ENCODE results near the gene JAG2. TPM values are rescaled to one million over a fixed set of nuclear protein-coding genes. Genes with fewer than 3 reads are reported as not detected.
A peak's percentile ranks its signal among the peaks of the same experiment; 100 is the strongest.

The JAG2 gene
- total RNA-seq, result 26.1 TPM
- long read RNA-seq, full-length matches to known transcripts, result 25 of 68 reads
- long read RNA-seq, partial matches to known transcripts, result 27 of 68 reads
- long read RNA-seq, other reads (novel, unspliced or antisense), result 16 of 68 reads

- Histone ChIP-seq H3K27me3 (ENCODE audit: low read depth) (peaks cover 36% of the 10 kb centered on the region), H3K9me3 (replicated peaks) (no peaks in the 10 kb centered on the region), H3K4me3 (peak within 1 kb of the TSS; percentile 76), H3K36me3 (no peaks in the 10 kb centered on the region), H3K27ac (replicated peaks) (peak within 1 kb of the TSS; percentile 87), H3K4me1 (peaks cover 68% of the 10 kb centered on the region)
- TF ChIP-seq CTCF (IDR thresholded peaks at IDR 0.05; ENCODE audit: borderline replicate concordance), result no peak
- DNase-seq, result peak; percentile 67
- intact Hi-C loops (cut with micrococcal nuclease), result no loop called here
These were observed at the start of gene JAG2 for GRCh38 chr14:105168496-105168978. JAG2 (minus strand) TSS chr14:105168776; CDS start chr14:105168420, 356 bp downstream.

DNA sequence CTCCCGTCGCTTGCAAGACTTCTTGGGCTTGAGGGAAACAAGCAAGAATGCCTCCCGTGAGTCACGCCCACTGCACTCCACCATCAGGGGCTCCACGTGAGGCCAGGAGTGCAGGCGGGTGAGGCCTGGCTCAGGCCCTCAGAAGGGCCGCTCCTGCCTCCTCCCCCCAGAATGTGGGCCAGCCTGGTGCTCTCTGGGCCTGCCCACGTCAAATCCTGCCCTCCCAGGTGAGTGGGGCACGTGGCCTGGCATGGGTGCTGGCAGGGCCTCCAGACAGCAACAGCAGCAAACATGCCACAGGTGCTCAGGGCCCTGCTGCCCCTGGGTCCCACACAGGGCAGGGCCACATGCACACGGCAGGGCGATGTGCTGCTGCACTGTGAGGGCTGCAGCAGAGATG is 49.2 kb upstream of the JAG2 start:
- H3K36me3 ChIP-seq, result peaks cover 74% of the 10 kb centered on the region
- no peak for DNase-seq
- no peak for TF ChIP-seq CTCF (IDR thresholded peaks at IDR 0.05; ENCODE audit: borderline replicate concordance)
- H3K27ac ChIP-seq (replicated peaks), result no peak overlapping the region
- intact Hi-C loops (cut with micrococcal nuclease), result no loop called here
- peaks cover 24% of the 10 kb centered on the region for H3K4me1 ChIP-seq
- H3K27me3 ChIP-seq (ENCODE audit: low read depth), result no peaks in the 10 kb centered on the region
- no peak overlapping the region for H3K4me3 ChIP-seq
- no peaks in the 10 kb centered on the region for H3K9me3 ChIP-seq (replicated peaks)

GRCh38 chr14:105216490-105217247 is 48.1 kb upstream of the JAG2 start:
- intact Hi-C loops (cut with micrococcal nuclease), result no loop called here
- TF ChIP-seq CTCF (IDR thresholded peaks at IDR 0.05; ENCODE audit: borderline replicate concordance), result no peak
- H3K4me1 ChIP-seq, result peaks cover 24% of the 10 kb centered on the region
- H3K27me3 ChIP-seq (ENCODE audit: low read depth), result no peaks in the 10 kb centered on the region
- no peak overlapping the region for H3K4me3 ChIP-seq
- H3K9me3 ChIP-seq (replicated peaks), result no peaks in the 10 kb centered on the region
- peaks cover 74% of the 10 kb centered on the region for H3K36me3 ChIP-seq
- no peak for DNase-seq
- H3K27ac ChIP-seq (replicated peaks), result no peak overlapping the region

DNA sequence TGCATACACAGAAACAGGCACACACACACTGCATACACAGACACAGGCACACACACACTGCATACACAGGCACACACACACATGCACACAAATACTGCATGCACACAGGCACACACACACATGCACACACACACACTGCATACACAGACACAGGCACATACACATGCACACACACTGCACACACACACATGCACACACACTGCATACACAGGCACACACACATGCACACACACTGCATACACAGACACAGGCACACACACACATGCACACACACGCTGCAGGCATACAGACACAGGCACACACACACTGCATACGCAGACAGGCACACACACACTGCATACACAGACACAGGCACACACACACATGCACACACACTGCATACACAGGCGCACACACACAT is 47.0 kb upstream of the JAG2 start:
- no peaks in the 10 kb centered on the region for H3K9me3 ChIP-seq (replicated peaks)

DNA sequence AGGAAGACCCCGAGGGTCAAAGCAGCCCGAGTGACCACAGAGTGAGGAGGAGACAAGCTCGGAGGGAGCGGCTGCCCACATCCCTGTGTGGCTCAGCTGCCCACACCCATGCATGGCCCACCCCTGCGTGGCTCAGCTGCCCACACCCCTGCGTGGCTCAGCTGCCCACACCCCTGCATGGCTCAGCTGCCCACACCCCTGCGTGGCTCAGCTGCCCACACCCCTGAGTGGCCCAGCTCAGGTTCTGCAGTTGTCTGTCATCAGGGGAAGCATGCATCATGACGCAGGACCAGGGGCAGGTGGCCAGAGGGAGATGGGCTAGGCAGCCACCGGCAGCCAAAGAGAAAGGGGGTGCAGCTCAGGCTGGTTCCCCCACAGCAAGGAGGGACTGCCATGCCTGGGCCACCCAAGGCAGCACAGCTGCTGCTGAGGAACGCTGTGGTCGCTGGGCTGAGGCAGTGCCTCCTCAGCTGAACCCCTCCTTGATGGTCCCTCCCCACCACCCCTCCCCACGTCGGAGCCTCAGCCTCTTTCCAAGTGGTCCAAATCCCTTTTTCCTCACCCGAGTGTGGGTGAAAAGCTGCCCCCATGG is 45.8 kb upstream of the JAG2 start:
- intact Hi-C loops (cut with micrococcal nuclease), result no loop called here
- no peak for TF ChIP-seq CTCF (IDR thresholded peaks at IDR 0.05; ENCODE audit: borderline replicate concordance)
- H3K27ac ChIP-seq (replicated peaks), result no peak overlapping the region
- H3K27me3 ChIP-seq (ENCODE audit: low read depth), result no peaks in the 10 kb centered on the region
- peaks cover 5% of the 10 kb centered on the region for H3K4me1 ChIP-seq
- no peaks in the 10 kb centered on the region for H3K9me3 ChIP-seq (replicated peaks)
- no peak for DNase-seq
- H3K4me3 ChIP-seq, result no peak overlapping the region
- peaks cover 69% of the 10 kb centered on the region for H3K36me3 ChIP-seq

More for the DNA sequence above, 47.0 kb upstream of the JAG2 start:
- intact Hi-C loops (cut with micrococcal nuclease), result no loop called here
- Histone ChIP-seq H3K27ac (replicated peaks) (no peak overlapping the region), H3K36me3 (peaks cover 69% of the 10 kb centered on the region), H3K4me1 (peaks cover 14% of the 10 kb centered on the region), H3K4me3 (no peak overlapping the region), H3K27me3 (ENCODE audit: low read depth) (no peaks in the 10 kb centered on the region)
- no peak for DNase-seq
- no peak for TF ChIP-seq CTCF (IDR thresholded peaks at IDR 0.05; ENCODE audit: borderline replicate concordance)

Data from left ventricle myocardium inferior (tissue), 1 donor.